HepG2 (cell line): ENCODE results near the gene MED13. TPM values are rescaled to one million over a fixed set of nuclear protein-coding genes. Genes with fewer than 3 reads are reported as not detected.

ENCODE experiments used
- DBP ChIP-seq: sonication (generic); formaldehyde crosslinking; IDR thresholded peaks from 2 replicates; pipeline ENCODE4 v1.4.0; 2020; ENCODE audit warnings: missing genetic modification reagents; ENCODE audit errors: not compliant biosample characterization
- ELF4 ChIP-seq: sonication (generic); formaldehyde crosslinking; IDR thresholded peaks from 2 replicates; pipeline ENCODE4 v1.5.0; 2020; ENCODE audit warnings: missing genetic modification reagents, mild to moderate bottlenecking, moderate library complexity, borderline replicate concordance
- FLYWCH1 ChIP-seq: sonication (generic); formaldehyde crosslinking; IDR thresholded peaks from 2 replicates; pipeline ENCODE4 v1.8.1; 2023; ENCODE audit warnings: mild to moderate bottlenecking, missing genetic modification reagents
- FOXK2 ChIP-seq: fragments of 450-650 bp; IDR thresholded peaks from 2 replicates; pipeline ENCODE4 v1.6.1; 2016
- GATAD1 ChIP-seq: IDR thresholded peaks from 2 replicates; pipeline ENCODE4 v1.6.1; 2016; ENCODE audit warnings: missing genetic modification reagents, missing compliant biosample characterization
- PAX8 ChIP-seq: sonication (generic); formaldehyde crosslinking; IDR thresholded peaks from 2 replicates; pipeline ENCODE4 v1.8.0; 2022; ENCODE audit warnings: mild to moderate bottlenecking, missing genetic modification reagents, borderline replicate concordance
- REL ChIP-seq: sonication (generic); formaldehyde crosslinking; conservative IDR thresholded peaks from 2 replicates; pipeline ENCODE4 v1.8.0; 2022; ENCODE audit warnings: mild to moderate bottlenecking, missing genetic modification reagents, moderate library complexity
- RNF2 ChIP-seq: fragments of 450-650 bp; conservative IDR thresholded peaks from 2 replicates; pipeline ENCODE4 v1.6.1; 2016; ENCODE audit warnings: low read depth
- SOX6 ChIP-seq, 2 experiments: fragments of 450-650 bp in 1 of 2; sonication (generic) in 1 of 2; formaldehyde crosslinking in 1 of 2; IDR thresholded peaks; 2 replicates each; pipeline versions ENCODE4 v1.4.0 to v1.6.1; 2017 to 2020; ENCODE audit warnings: antibody characterized with exemption in 1 of 2, mild to moderate bottlenecking in 1 of 2, missing genetic modification reagents in 1 of 2
- SRSF1 ChIP-seq: fragments of 200-400 bp; formaldehyde crosslinking; optimal IDR thresholded peaks from 2 replicates; pipeline ENCODE3; 2017; ENCODE audit warnings: mild to moderate bottlenecking, low read depth, low read length, moderate library complexity
- THAP11 ChIP-seq: IDR thresholded peaks from 2 replicates; pipeline ENCODE4 v1.6.1; 2016; ENCODE audit warnings: missing biosample characterization, missing genetic modification reagents
- THYN1 ChIP-seq: sonication (generic); formaldehyde crosslinking; IDR thresholded peaks from 2 replicates; pipeline ENCODE4 v1.8.1; 2023; ENCODE audit warnings: low read depth, mild to moderate bottlenecking, moderate library complexity, missing genetic modification reagents, borderline replicate concordance
- TRAFD1 ChIP-seq: sonication (generic); formaldehyde crosslinking; IDR thresholded peaks from 2 replicates; pipeline ENCODE4 v1.5.1; 2020; ENCODE audit warnings: missing genetic modification reagents, mild to moderate bottlenecking, borderline replicate concordance
- ZFP41 ChIP-seq: sonication (generic); formaldehyde crosslinking; IDR thresholded peaks from 2 replicates; pipeline ENCODE4 v1.4.0; 2020; ENCODE audit warnings: mild to moderate bottlenecking, missing genetic modification reagents, borderline replicate concordance
- ZNF280B ChIP-seq: sonication (generic); formaldehyde crosslinking; IDR thresholded peaks from 2 replicates; pipeline ENCODE4 v1.5.0; 2020; ENCODE audit warnings: missing genetic modification reagents, mild to moderate bottlenecking, borderline replicate concordance
- ZNF367 ChIP-seq: sonication (generic); formaldehyde crosslinking; IDR thresholded peaks from 2 replicates; pipeline ENCODE4 v1.4.0; 2020; ENCODE audit warnings: missing genetic modification reagents, borderline replicate concordance
- ZNF687 ChIP-seq: sonication (generic); formaldehyde crosslinking; IDR thresholded peaks from 2 replicates; pipeline ENCODE4 v1.5.1; 2020; ENCODE audit warnings: mild to moderate bottlenecking, missing genetic modification reagents, moderate library complexity
- ZNF777 ChIP-seq: sonication (generic); formaldehyde crosslinking; IDR thresholded peaks from 2 replicates; pipeline ENCODE4 v1.4.0; 2020; ENCODE audit warnings: missing genetic modification reagents
- ZSCAN22 ChIP-seq: sonication (generic); formaldehyde crosslinking; IDR thresholded peaks from 2 replicates; pipeline ENCODE4 v1.4.0; 2020; ENCODE audit warnings: mild to moderate bottlenecking, missing genetic modification reagents
- polyA plus RNA-seq, 8 experiments: library from polyadenylated mRNA; depleted of rRNA in 3 of 8; stranded (reverse) in 7 of 8; unstranded in 1 of 8; fragments of >200 nt; fragmentation: Illumina TruSeq in 4 of 8; extraction: Trizol in 4 of 8; gene quantifications; 2 replicates each; pipeline versions ENCODE4 v1.2.1 to v1.2.3, GENCODE V29; 2011 to 2016; ENCODE audit warnings: low read depth in 4 of 8, missing spikeins in 1 of 8, mixed read lengths in 1 of 8; ENCODE audit not compliant: insufficient read depth in 1 of 8
- total RNA-seq, 5 experiments: library from RNA; depleted of rRNA; stranded (reverse); fragments of >200 nt; fragmentation: Illumina TruSeq; extraction: Trizol; gene quantifications; 2 replicates each; pipeline ENCODE4 v1.2.3, GENCODE V29; 2016; ENCODE audit warnings: low read depth in 1 of 5

Gene MED13
- total and polyA plus RNA-seq, 2 of the 13 experiments (the other 11 are each of a cell fraction or from before 2014, with no cell fraction given), result 27.4 to 69.1 TPM

GRCh38 chr17:62065611-62066468 lies 762 bp upstream of the MED13 start (continued):
- TF ChIP-seq ZNF687 (CRISPR knock-in tag), result peak; percentile 82
- TF ChIP-seq ZFP41 (CRISPR knock-in tag), result peak; percentile 59; the same call in 1 of the 2 replicates
- TF ChIP-seq ZNF777 (CRISPR knock-in tag), result 0 out of 2 replicates have a peak, but pooled peaks have one; percentile 29
- no peak; the same call in 1 of the 2 replicates for TF ChIP-seq THYN1 (CRISPR knock-in tag)
- peak; percentile 49; the same call in 1 of the 2 replicates for TF ChIP-seq GATAD1 (CRISPR knock-in tag)
- no peak for TF ChIP-seq FLYWCH1 (CRISPR knock-in tag)
- TF ChIP-seq TRAFD1 (CRISPR knock-in tag), result no peak
- TF ChIP-seq PAX8 (CRISPR knock-in tag), result no peak
- no peak for TF ChIP-seq ZNF367 (CRISPR knock-in tag)
- TF ChIP-seq RNF2, result no peak
- TF ChIP-seq DBP (CRISPR knock-in tag), result no peak
- TF ChIP-seq THAP11 (CRISPR knock-in tag), result peak; percentile 45; the same call in 1 of the 2 replicates
- peak; percentile 98 for TF ChIP-seq ZNF280B (CRISPR knock-in tag)
- TF ChIP-seq FOXK2, result no peak
- peak; percentile 89 for TF ChIP-seq SRSF1
- TF ChIP-seq ZSCAN22, result peak; percentile 55; the same call in 1 of the 2 replicates
- TF ChIP-seq SOX6 (IDR thresholded peaks at IDR 0.05), result no peak
- peak; percentile 72 for TF ChIP-seq SOX6 (CRISPR knock-in tag; IDR thresholded peaks at IDR 0.05)
- no peak for TF ChIP-seq REL (CRISPR knock-in tag)
- TF ChIP-seq ELF4, result no peak
